ENCODE results near the gene SF1. TPM values are rescaled to one million over a fixed set of nuclear protein-coding genes. Genes with fewer than 3 reads are reported as not detected.

The SF1 gene
- total RNA-seq, 1 donor from 2014 or later, result 140 TPM

DNA sequence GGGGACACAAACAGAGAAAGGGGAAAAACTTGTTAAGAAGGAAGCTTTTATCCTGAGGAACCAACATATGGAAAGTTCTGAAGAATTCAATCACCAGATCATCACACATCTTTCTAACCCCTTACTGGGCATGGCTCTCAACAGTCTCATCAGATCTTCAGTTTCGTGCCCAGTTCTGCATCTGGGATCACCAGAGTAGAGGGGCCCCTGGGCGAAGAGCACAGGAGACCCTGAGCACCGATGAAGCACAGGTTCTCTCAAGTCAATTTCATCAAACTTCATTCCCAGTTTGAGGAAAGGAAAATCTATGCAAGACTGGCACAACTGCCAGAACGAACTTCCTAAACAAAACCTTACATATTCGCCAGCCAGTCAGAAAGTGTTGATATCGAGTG lies 10.0 kb downstream of the SF1 start:
- TF ChIP-seq EZH2 (IDR thresholded peaks at IDR 0.05), result no peak
- TF ChIP-seq EZH2phosphoT487 (IDR thresholded peaks at IDR 0.05), result no peak
- TF ChIP-seq, protein P1, sequence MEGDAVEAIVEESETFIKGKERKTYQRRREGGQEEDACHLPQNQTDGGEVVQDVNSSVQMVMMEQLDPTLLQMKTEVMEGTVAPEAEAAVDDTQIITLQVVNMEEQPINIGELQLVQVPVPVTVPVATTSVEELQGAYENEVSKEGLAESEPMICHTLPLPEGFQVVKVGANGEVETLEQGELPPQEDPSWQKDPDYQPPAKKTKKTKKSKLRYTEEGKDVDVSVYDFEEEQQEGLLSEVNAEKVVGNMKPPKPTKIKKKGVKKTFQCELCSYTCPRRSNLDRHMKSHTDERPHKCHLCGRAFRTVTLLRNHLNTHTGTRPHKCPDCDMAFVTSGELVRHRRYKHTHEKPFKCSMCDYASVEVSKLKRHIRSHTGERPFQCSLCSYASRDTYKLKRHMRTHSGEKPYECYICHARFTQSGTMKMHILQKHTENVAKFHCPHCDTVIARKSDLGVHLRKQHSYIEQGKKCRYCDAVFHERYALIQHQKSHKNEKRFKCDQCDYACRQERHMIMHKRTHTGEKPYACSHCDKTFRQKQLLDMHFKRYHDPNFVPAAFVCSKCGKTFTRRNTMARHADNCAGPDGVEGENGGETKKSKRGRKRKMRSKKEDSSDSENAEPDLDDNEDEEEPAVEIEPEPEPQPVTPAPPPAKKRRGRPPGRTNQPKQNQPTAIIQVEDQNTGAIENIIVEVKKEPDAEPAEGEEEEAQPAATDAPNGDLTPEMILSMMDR (IDR thresholded peaks at IDR 0.05), result no peak
- peaks cover 44% of the 10 kb centered on the region for H3K36me3 ChIP-seq
- no peak for DNase-seq (ENCODE audit: low spot score)
- H3K27me3 ChIP-seq, result no peaks in the 10 kb centered on the region
- Mint-ChIP-seq H3K9me3 (no peaks in the 10 kb centered on the region), H3K27ac (no peak overlapping the region), H3K4me1 (peaks cover 48% of the 10 kb centered on the region), H3K27me3 (ENCODE audit: insufficient read depth, low read depth) (peaks cover 7% of the 10 kb centered on the region), H3K4me3 (no peak overlapping the region), H3K36me3 (peaks cover 52% of the 10 kb centered on the region)
- H3K79me2 ChIP-seq (ENCODE audit: low read depth), result peaks cover 78% of the 10 kb centered on the region
- peaks cover 31% of the 10 kb centered on the region for H3K4me1 ChIP-seq
- peaks cover 100% of the 10 kb centered on the region for H4K20me1 ChIP-seq (ENCODE audit: low read depth)
- no peak overlapping the region for H3K27ac ChIP-seq
- no peak overlapping the region for H3K4me3 ChIP-seq
- H3K9ac ChIP-seq, result no peak overlapping the region
- H3K4me2 ChIP-seq, result no peak overlapping the region
- no peaks in the 10 kb centered on the region for H3K9me3 ChIP-seq (ENCODE audit: low read depth)
- peaks cover 99% of the 10 kb centered on the region for H3F3A ChIP-seq (ENCODE audit: low read depth)
- no peak overlapping the region for H2AFZ ChIP-seq (replicated peaks)

DNA sequence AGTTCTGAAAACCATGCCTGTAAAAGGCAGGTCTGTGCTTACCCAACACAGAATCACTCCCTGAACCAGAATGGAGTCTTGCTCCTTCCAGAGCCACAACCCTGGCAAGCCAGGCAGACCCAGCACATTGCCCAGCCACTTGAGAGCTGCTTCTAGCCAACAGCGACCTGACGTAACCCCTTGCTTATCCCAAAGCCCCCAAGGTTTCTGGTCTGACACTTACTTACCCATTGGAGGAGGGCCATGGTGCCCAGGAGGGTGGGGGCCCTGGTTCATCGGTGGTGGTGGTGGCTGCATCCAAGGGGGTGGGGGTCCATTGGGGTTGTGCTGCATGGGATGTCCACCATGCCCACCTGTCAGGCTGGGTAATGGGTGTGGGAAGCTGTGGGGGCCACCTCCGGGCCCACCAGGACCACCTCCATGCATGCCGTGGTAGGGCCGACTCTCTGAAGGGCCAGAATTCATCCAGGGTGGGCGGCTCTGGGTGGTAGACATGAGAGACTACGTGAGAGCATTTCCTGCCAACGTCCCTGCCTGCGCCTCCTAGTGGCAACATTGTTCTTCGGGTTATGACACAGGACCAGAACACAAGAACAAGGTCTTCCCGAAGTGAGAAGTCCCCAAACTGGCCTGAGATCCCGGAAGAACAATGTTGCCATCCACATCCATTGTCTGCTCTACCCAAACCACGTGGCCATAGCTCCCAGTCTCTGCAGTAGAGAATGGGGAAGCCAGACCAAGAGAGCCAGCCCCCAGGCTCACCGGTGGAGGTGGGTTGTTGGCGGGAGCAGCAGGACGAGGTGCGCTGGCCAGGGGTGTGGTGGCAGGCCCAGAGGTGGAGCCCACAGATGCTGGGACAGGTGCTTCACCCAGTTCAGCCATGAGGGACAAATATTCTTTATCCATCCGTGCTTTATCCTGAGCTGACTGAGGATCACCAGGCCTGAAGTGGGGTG lies 10.7 kb downstream of the SF1 start:
- Mint-ChIP-seq H3K27ac (no peak overlapping the region), H3K4me3 (no peak overlapping the region), H3K9me3 (no peaks in the 10 kb centered on the region), H3K27me3 (ENCODE audit: insufficient read depth, low read depth) (peaks cover 12% of the 10 kb centered on the region), H3K4me1 (peaks cover 55% of the 10 kb centered on the region), H3K36me3 (peaks cover 53% of the 10 kb centered on the region)
- H3F3A ChIP-seq (ENCODE audit: low read depth), result peaks cover 99% of the 10 kb centered on the region
- H3K4me3 ChIP-seq, result no peak overlapping the region
- TF ChIP-seq, protein P1 (IDR thresholded peaks at IDR 0.05), result peak; percentile 81
- no peak for TF ChIP-seq EZH2phosphoT487 (IDR thresholded peaks at IDR 0.05)
- H3K27ac ChIP-seq, result no peak overlapping the region
- peaks cover 100% of the 10 kb centered on the region for H4K20me1 ChIP-seq (ENCODE audit: low read depth)
- H3K9ac ChIP-seq, result no peak overlapping the region
- peaks cover 39% of the 10 kb centered on the region for H3K36me3 ChIP-seq
- no peaks in the 10 kb centered on the region for H3K27me3 ChIP-seq
- H3K4me1 ChIP-seq, result peaks cover 38% of the 10 kb centered on the region
- H3K9me3 ChIP-seq (ENCODE audit: low read depth), result no peaks in the 10 kb centered on the region
- no peak overlapping the region for H3K4me2 ChIP-seq
- peaks cover 71% of the 10 kb centered on the region for H3K79me2 ChIP-seq (ENCODE audit: low read depth)
- H2AFZ ChIP-seq (replicated peaks), result no peak overlapping the region
- DNase-seq (ENCODE audit: low spot score), result peak; percentile 84

DNA sequence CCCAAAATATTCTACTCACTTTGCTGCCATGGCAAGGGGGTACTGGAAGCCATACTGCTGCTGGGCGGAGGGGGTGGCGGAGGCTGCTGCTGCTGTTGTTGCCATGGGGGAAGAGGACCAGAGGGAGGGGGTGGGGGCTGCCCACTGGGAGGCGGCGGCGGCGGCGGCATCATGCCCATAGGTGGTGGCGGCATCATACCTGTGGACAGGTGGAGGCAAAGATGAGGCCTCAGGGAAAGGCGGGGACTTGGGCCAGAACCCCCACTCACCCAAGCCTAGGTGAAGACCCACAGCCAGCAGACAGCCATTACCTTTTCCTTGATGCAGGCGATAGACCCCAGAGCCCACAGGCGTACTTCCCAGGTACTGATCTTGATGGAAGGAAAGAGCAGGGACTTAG lies 11.5 kb downstream of the SF1 start:
- H3K27ac Mint-ChIP-seq, result no peak overlapping the region
- Histone ChIP-seq H3K4me1 (peaks cover 42% of the 10 kb centered on the region), H3K79me2 (ENCODE audit: low read depth) (peaks cover 64% of the 10 kb centered on the region), H3F3A (ENCODE audit: low read depth) (peaks cover 99% of the 10 kb centered on the region), H4K20me1 (ENCODE audit: low read depth) (peaks cover 100% of the 10 kb centered on the region), H3K27me3 (no peaks in the 10 kb centered on the region), H3K9me3 (ENCODE audit: low read depth) (no peaks in the 10 kb centered on the region), H3K4me2 (no peak overlapping the region), H3K36me3 (peaks cover 31% of the 10 kb centered on the region), H3K27ac (no peak overlapping the region), H3K4me3 (no peak overlapping the region), H3K9ac (no peak overlapping the region), H2AFZ (replicated peaks) (no peak overlapping the region)
- DNase-seq (ENCODE audit: low spot score), result no peak
- H3K36me3 Mint-ChIP-seq, result peaks cover 55% of the 10 kb centered on the region
- peaks cover 17% of the 10 kb centered on the region for H3K27me3 Mint-ChIP-seq (ENCODE audit: insufficient read depth, low read depth)
- H3K9me3 Mint-ChIP-seq, result no peaks in the 10 kb centered on the region
- peaks cover 61% of the 10 kb centered on the region for H3K4me1 Mint-ChIP-seq
- H3K4me3 Mint-ChIP-seq, result no peak overlapping the region
- TF ChIP-seq, protein P1 (IDR thresholded peaks at IDR 0.05), result no peak
- TF ChIP-seq EZH2 (IDR thresholded peaks at IDR 0.05) (no peak), EZH2phosphoT487 (IDR thresholded peaks at IDR 0.05) (no peak)

Data from neural progenitor cell (in vitro differentiated cells).